Measurements from ENCODE around the gene LSG1.
A peak's percentile ranks its signal among the peaks of the same experiment; 100 is the strongest.
"Not testable (repeated sequence)": the region's sequence is repeated elsewhere in the genome, so short reads cannot be mapped to it uniquely, and the experiment has no call there.

Gene LSG1

DNA sequence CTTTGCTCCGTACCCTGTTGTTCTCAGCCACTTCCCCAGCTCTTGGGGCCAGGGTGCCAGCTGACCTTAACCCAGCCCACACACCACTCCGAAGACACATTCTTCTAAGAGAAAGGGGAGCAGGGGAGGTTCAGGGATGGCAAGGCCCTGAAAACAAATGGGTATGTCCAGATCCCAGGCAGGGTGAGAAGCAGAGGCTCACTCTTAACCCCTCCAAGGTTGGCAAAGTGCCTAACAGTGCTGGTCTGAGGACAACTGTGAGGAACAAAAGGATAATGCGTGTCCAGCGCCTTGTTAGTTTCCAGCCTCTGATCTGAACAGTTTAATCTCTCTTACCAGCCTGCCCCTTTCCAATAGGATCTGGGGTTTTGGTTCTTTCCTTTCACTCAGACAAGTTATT, 40.3 kb downstream of the LSG1 start:
- Histone ChIP-seq H3K27ac (ENCODE audit: low read length, poor library complexity, severe bottlenecking) (no peak overlapping the region), H3K4me1 (ENCODE audit: control insufficient read depth, insufficient read depth, low read depth, low read length) (peaks cover 4% of the 10 kb centered on the region), H2AK5ac (ENCODE audit: low read length, severe bottlenecking) (no peak overlapping the region), H4K8ac (ENCODE audit: low read length) (no peak overlapping the region), H3K4ac (ENCODE audit: low read depth in 1 of 2, low read length in 2 of 2) (no peak overlapping the region), H3K27me3 (ENCODE audit: control insufficient read depth in 1 of 2, insufficient read depth in 1 of 2, low read length in 2 of 2) (no peaks in the 10 kb centered on the region), H3K79me1 (replicated peaks; ENCODE audit: low read length, poor library complexity, severe bottlenecking) (peaks cover 19% of the 10 kb centered on the region), H3K36me3 (ENCODE audit: control insufficient read depth in 1 of 2, insufficient read depth in 2 of 2, low read depth in 1 of 2, low read length in 2 of 2) (peaks cover 28 to 36% of the 10 kb centered on the region in 2 experiments), H3K23ac (ENCODE audit: low read length in 2 of 2) (no peak overlapping the region), H2BK5ac (ENCODE audit: low read depth, low read length, poor library complexity, severe bottlenecking) (no peak overlapping the region), H2BK12ac (ENCODE audit: low read length in 2 of 2) (no peak overlapping the region), H3K18ac (ENCODE audit: low read depth in 1 of 2, low read length in 2 of 2) (no peak overlapping the region), H3K4me3 (ENCODE audit: insufficient read depth in 1 of 2, low read depth in 1 of 2, low read length in 2 of 2) (peak overlapping the region in 1 of 2 experiments; percentile 81), H3K9ac (ENCODE audit: low read length) (no peak overlapping the region), H3K14ac (ENCODE audit: low read length in 2 of 2) (no peak overlapping the region), H3K9me3 (ENCODE audit: control insufficient read depth, low read length) (no peaks in the 10 kb centered on the region), H2BK15ac (ENCODE audit: low read depth, poor library complexity, severe bottlenecking) (no peak overlapping the region), H2AFZ (ENCODE audit: low read depth, low read length) (no peak overlapping the region), H3K4me2 (ENCODE audit: low read length, poor library complexity, severe bottlenecking) (no peak overlapping the region), H2BK120ac (ENCODE audit: low read depth, low read length) (no peak overlapping the region), H4K91ac (ENCODE audit: low read length) (no peak overlapping the region)
- WGBS: 97% methylated on average over 2 of the region's 4 CpGs
- peak; percentile 4 for DNase-seq

DNA sequence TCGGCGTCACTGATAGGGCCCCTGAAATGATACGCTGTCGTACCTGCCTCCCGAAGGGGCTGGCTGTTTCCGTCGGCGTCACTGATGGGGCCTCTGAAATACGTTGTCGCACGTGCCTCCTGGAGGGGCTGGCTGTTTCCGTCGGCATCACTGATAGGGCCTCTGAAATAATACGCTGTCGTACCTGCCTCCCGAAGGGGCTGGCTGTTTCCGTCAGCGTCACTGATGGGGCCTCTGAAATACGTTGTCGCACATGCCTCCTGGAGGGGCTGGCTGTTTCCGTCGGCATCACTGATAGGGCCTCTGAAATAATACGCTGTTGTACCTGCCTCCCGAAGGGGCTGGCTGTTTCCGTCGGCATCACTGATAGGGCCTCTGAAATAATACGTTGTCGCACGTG, 41.3 kb downstream of the LSG1 start:
- not testable (repeated sequence) for H3K23ac ChIP-seq (ENCODE audit: low read length in 2 of 2); H3K4me2 ChIP-seq (ENCODE audit: low read length, poor library complexity, severe bottlenecking); H3K18ac ChIP-seq (ENCODE audit: low read depth in 1 of 2, low read length in 2 of 2); H4K91ac ChIP-seq (ENCODE audit: low read length); H2BK5ac ChIP-seq (ENCODE audit: low read depth, low read length, poor library complexity, severe bottlenecking); H3K27me3 ChIP-seq (ENCODE audit: control insufficient read depth in 1 of 2, insufficient read depth in 1 of 2, low read length in 2 of 2); H2BK15ac ChIP-seq (ENCODE audit: low read depth, poor library complexity, severe bottlenecking); H2BK120ac ChIP-seq (ENCODE audit: low read depth, low read length); H3K27ac ChIP-seq (ENCODE audit: low read length, poor library complexity, severe bottlenecking); H4K8ac ChIP-seq (ENCODE audit: low read length); H2AK5ac ChIP-seq (ENCODE audit: low read length, severe bottlenecking); H2BK12ac ChIP-seq (ENCODE audit: low read length in 2 of 2); H3K4me1 ChIP-seq (ENCODE audit: control insufficient read depth, insufficient read depth, low read depth, low read length); H3K4ac ChIP-seq (ENCODE audit: low read depth in 1 of 2, low read length in 2 of 2); DNase-seq; H3K9me3 ChIP-seq (ENCODE audit: control insufficient read depth, low read length); H2AFZ ChIP-seq (ENCODE audit: low read depth, low read length); H3K4me3 ChIP-seq (ENCODE audit: insufficient read depth in 1 of 2, low read depth in 1 of 2, low read length in 2 of 2); H3K14ac ChIP-seq (ENCODE audit: low read length in 2 of 2); H3K9ac ChIP-seq (ENCODE audit: low read length)
- 97% methylated on average over 27 of the region's 29 CpGs for WGBS
- Histone ChIP-seq H3K79me1 (replicated peaks; ENCODE audit: low read length, poor library complexity, severe bottlenecking) (peaks cover 19% of the 10 kb centered on the region), H3K36me3 (ENCODE audit: control insufficient read depth in 1 of 2, insufficient read depth in 2 of 2, low read depth in 1 of 2, low read length in 2 of 2) (peaks cover 34 to 45% of the 10 kb centered on the region in 2 experiments)

DNA sequence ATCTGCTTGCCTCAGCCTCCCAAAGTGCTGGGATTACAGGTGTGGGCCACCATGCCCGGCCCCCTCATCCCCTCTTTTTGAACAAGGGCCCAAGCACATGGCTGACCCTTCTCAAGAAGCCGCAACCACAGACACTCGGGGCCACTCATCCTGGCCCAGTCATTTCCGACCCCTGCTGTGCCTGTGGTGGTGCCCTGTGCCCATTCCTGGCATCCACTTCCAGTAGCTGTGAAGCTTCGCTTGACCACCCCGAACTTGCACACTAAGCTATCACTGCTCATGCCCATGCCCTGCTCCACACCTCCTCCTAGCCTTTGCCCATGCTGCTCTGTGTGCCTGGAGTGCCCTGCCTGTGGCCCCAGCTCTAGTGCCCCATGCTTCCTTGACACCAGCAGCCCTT, 47.0 kb downstream of the LSG1 start:
- H3K27me3 ChIP-seq (ENCODE audit: control insufficient read depth in 1 of 2, insufficient read depth in 1 of 2, low read length in 2 of 2): no peaks in the 10 kb centered on the region
- no peak overlapping the region for H2AFZ ChIP-seq (ENCODE audit: low read depth, low read length)
- H3K4me1 ChIP-seq (ENCODE audit: control insufficient read depth, insufficient read depth, low read depth, low read length): peaks cover 13% of the 10 kb centered on the region
- H3K9ac ChIP-seq (ENCODE audit: low read length): no peak overlapping the region
- peaks cover 12% of the 10 kb centered on the region for H3K79me1 ChIP-seq (replicated peaks; ENCODE audit: low read length, poor library complexity, severe bottlenecking)
- H3K36me3 ChIP-seq (ENCODE audit: control insufficient read depth in 1 of 2, insufficient read depth in 2 of 2, low read depth in 1 of 2, low read length in 2 of 2): peaks cover 54 to 67% of the 10 kb centered on the region in 2 experiments
- no peak overlapping the region for H2BK12ac ChIP-seq (ENCODE audit: low read length in 2 of 2)
- no peak overlapping the region for H3K27ac ChIP-seq (ENCODE audit: low read length, poor library complexity, severe bottlenecking)
- no peak overlapping the region for H3K4me2 ChIP-seq (ENCODE audit: low read length, poor library complexity, severe bottlenecking)
- no peak overlapping the region for H3K4ac ChIP-seq (ENCODE audit: low read depth in 1 of 2, low read length in 2 of 2)
- H2BK5ac ChIP-seq (ENCODE audit: low read depth, low read length, poor library complexity, severe bottlenecking): no peak overlapping the region
- no peak overlapping the region for H2BK120ac ChIP-seq (ENCODE audit: low read depth, low read length)
- H2AK5ac ChIP-seq (ENCODE audit: low read length, severe bottlenecking): no peak overlapping the region
- no peak overlapping the region for H4K8ac ChIP-seq (ENCODE audit: low read length)
- H3K14ac ChIP-seq (ENCODE audit: low read length in 2 of 2): no peak overlapping the region
- 98% methylated on average over 6 of the region's 6 CpGs for WGBS
- no peak overlapping the region for H3K18ac ChIP-seq (ENCODE audit: low read depth in 1 of 2, low read length in 2 of 2)
- no peaks in the 10 kb centered on the region for H3K9me3 ChIP-seq (ENCODE audit: control insufficient read depth, low read length)
- DNase-seq: no peak
- H3K23ac ChIP-seq (ENCODE audit: low read length in 2 of 2): no peak overlapping the region
- no peak overlapping the region for H3K4me3 ChIP-seq (ENCODE audit: insufficient read depth in 1 of 2, low read depth in 1 of 2, low read length in 2 of 2)
- no peak overlapping the region for H2BK15ac ChIP-seq (ENCODE audit: low read depth, poor library complexity, severe bottlenecking)
- no peak overlapping the region for H4K91ac ChIP-seq (ENCODE audit: low read length)

DNA sequence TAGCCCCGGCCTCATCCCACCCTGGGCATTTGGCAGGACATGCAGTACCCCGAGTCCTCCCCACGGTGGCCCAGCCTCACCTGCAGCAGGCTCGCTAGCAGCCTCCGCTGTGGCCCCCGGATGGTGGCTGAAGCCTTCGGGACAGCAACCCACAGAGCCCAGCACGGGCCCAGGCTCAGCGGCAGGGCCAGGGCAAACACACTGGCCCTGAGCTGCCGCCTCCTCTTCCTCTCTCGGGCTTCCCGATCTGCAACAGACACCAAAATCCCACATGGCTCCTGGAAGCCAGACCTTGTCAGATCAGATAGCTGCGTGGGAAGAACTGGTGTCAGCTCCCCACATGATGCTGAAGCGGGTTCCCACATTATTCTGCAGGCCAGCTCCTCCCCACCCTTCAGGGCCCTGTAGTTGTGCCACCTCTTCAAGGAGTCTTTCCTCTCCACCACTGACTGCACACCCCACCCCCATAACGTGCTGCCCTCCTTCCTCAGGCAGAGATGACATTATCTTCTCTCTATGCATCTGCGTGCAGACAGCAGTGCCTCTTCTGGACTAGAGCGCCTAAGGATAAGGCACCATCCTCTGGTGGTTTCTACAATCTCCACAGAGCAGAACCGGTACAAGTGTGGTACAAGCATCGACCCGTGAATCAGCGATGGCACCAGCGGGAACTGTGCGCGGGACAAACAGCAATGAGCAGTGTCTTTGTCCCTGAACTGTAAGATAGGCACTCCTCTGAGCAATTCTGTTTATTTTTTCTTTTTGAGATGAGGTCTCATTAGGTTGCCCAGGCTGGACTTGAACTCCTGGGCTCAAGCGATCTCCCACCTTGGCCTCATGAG, 48.3 kb downstream of the LSG1 start:
- no peak overlapping the region for H2AK5ac ChIP-seq (ENCODE audit: low read length, severe bottlenecking)
- H2BK12ac ChIP-seq (ENCODE audit: low read length in 2 of 2): no peak overlapping the region
- 93% methylated on average over 25 of the region's 25 CpGs for WGBS

More for the DNA sequence above, 48.3 kb downstream of the LSG1 start:
- no peak overlapping the region for H3K18ac ChIP-seq (ENCODE audit: low read depth in 1 of 2, low read length in 2 of 2)
- peaks cover 49 to 71% of the 10 kb centered on the region in 2 experiments for H3K36me3 ChIP-seq (ENCODE audit: control insufficient read depth in 1 of 2, insufficient read depth in 2 of 2, low read depth in 1 of 2, low read length in 2 of 2)
- peaks cover 9% of the 10 kb centered on the region for H3K79me1 ChIP-seq (replicated peaks; ENCODE audit: low read length, poor library complexity, severe bottlenecking)
- no peaks in the 10 kb centered on the region for H3K9me3 ChIP-seq (ENCODE audit: control insufficient read depth, low read length)
- H3K27ac ChIP-seq (ENCODE audit: low read length, poor library complexity, severe bottlenecking): no peak overlapping the region
- no peak overlapping the region for H2BK5ac ChIP-seq (ENCODE audit: low read depth, low read length, poor library complexity, severe bottlenecking)
- H2AFZ ChIP-seq (ENCODE audit: low read depth, low read length): no peak overlapping the region
- peaks cover 13% of the 10 kb centered on the region for H3K4me1 ChIP-seq (ENCODE audit: control insufficient read depth, insufficient read depth, low read depth, low read length)
- no peak overlapping the region for H3K4ac ChIP-seq (ENCODE audit: low read depth in 1 of 2, low read length in 2 of 2)
- H3K23ac ChIP-seq (ENCODE audit: low read length in 2 of 2): no peak overlapping the region
- DNase-seq: no peak
- H3K9ac ChIP-seq (ENCODE audit: low read length): no peak overlapping the region
- no peak overlapping the region for H3K14ac ChIP-seq (ENCODE audit: low read length in 2 of 2)
- no peak overlapping the region for H4K91ac ChIP-seq (ENCODE audit: low read length)
- H3K4me2 ChIP-seq (ENCODE audit: low read length, poor library complexity, severe bottlenecking): no peak overlapping the region
- no peak overlapping the region for H2BK120ac ChIP-seq (ENCODE audit: low read depth, low read length)
- H2BK15ac ChIP-seq (ENCODE audit: low read depth, poor library complexity, severe bottlenecking): no peak overlapping the region
- no peaks in the 10 kb centered on the region for H3K27me3 ChIP-seq (ENCODE audit: control insufficient read depth in 1 of 2, insufficient read depth in 1 of 2, low read length in 2 of 2)
- no peak overlapping the region for H3K4me3 ChIP-seq (ENCODE audit: insufficient read depth in 1 of 2, low read depth in 1 of 2, low read length in 2 of 2)
- H4K8ac ChIP-seq (ENCODE audit: low read length): no peak overlapping the region
